Hematopoietic multipotent progenitor cell treated with erythropoietin and hydrocortisone succinate and interleukin-3 and kit ligand, for 4 days (in vitro differentiated cells): Measurements from ENCODE around the gene MAP1B.

Source experiments
- DNase-seq: peaks from one replicate; pipeline ENCODE4 v3.0.0-alpha.2; 2015

MAP1B gene

GRCh38 chr5:72134226-72134899 is 27.1 kb downstream of the MAP1B start:
- peak; percentile 4 for DNase-seq

GRCh38 chr5:72137826-72138409 is 30.6 kb downstream of the MAP1B start:
- DNase-seq = peak; percentile 67

- DNase-seq = peak; percentile 87
These were observed 31.8 kb downstream of the MAP1B start for GRCh38 chr5:72138943-72139521.

- DNase-seq = no peak
These were observed 33.4 kb downstream of the MAP1B start for GRCh38 chr5:72140711-72141110.

GRCh38 chr5:72141440-72142355 is 34.4 kb downstream of the MAP1B start:
- no peak for DNase-seq

- no peak for DNase-seq
These were observed 37.5 kb downstream of the MAP1B start for GRCh38 chr5:72144762-72145161.

GRCh38 chr5:72145348-72145747 is 38.1 kb downstream of the MAP1B start:
- no peak for DNase-seq

GRCh38 chr5:72146056-72146455 is 38.8 kb downstream of the MAP1B start:
- DNase-seq = no peak

GRCh38 chr5:72147569-72147968 is 40.3 kb downstream of the MAP1B start:
- DNase-seq = no peak

- DNase-seq = no peak
These were observed 42.5 kb downstream of the MAP1B start for GRCh38 chr5:72149742-72150141.

- DNase-seq = no peak
These were observed 43.9 kb downstream of the MAP1B start for GRCh38 chr5:72151169-72151568.

GRCh38 chr5:72151646-72152045 is 44.4 kb downstream of the MAP1B start:
- peak; percentile 32 for DNase-seq

GRCh38 chr5:72152545-72152944 is 45.3 kb downstream of the MAP1B start:
- DNase-seq = no peak

- DNase-seq = no peak
These were observed 46.3 kb downstream of the MAP1B start for GRCh38 chr5:72153551-72153950.

GRCh38 chr5:72154076-72154756 is 46.9 kb downstream of the MAP1B start:
- DNase-seq = no peak

GRCh38 chr5:72156946-72157624 is 49.8 kb downstream of the MAP1B start:
- DNase-seq = no peak

- no peak for DNase-seq
These were observed 50.3 kb downstream of the MAP1B start for GRCh38 chr5:72157625-72157962.

- no peak for DNase-seq
These were observed 52.2 kb downstream of the MAP1B start for GRCh38 chr5:72159501-72159911.

GRCh38 chr5:72160329-72160728 is 53.1 kb downstream of the MAP1B start:
- DNase-seq = no peak

GRCh38 chr5:72160959-72161358 is 53.7 kb downstream of the MAP1B start:
- no peak for DNase-seq

GRCh38 chr5:72161951-72162350 is 54.7 kb downstream of the MAP1B start:
- DNase-seq = no peak

- DNase-seq = no peak
These were observed 56.2 kb downstream of the MAP1B start for GRCh38 chr5:72163349-72163983.
